HG03521 (cell line): ENCODE measurements around the gene PRSS38.

Experiments
- ATAC-seq: cut with Tn5 transposase; IDR thresholded peaks from one replicate; pipeline ENCODE4 v1.9.1; 2021; ENCODE audit warnings: mild to moderate bottlenecking, moderate library complexity; ENCODE audit not compliant: unreplicated experiment

PRSS38 gene

GRCh38 chr1:227792216-227793078 lies 23.0 kb upstream of the PRSS38 start:
- no peak for ATAC-seq

- ATAC-seq = no peak
Observed at GRCh38 chr1:227793079-227793947, 22.2 kb upstream of the PRSS38 start.

DNA sequence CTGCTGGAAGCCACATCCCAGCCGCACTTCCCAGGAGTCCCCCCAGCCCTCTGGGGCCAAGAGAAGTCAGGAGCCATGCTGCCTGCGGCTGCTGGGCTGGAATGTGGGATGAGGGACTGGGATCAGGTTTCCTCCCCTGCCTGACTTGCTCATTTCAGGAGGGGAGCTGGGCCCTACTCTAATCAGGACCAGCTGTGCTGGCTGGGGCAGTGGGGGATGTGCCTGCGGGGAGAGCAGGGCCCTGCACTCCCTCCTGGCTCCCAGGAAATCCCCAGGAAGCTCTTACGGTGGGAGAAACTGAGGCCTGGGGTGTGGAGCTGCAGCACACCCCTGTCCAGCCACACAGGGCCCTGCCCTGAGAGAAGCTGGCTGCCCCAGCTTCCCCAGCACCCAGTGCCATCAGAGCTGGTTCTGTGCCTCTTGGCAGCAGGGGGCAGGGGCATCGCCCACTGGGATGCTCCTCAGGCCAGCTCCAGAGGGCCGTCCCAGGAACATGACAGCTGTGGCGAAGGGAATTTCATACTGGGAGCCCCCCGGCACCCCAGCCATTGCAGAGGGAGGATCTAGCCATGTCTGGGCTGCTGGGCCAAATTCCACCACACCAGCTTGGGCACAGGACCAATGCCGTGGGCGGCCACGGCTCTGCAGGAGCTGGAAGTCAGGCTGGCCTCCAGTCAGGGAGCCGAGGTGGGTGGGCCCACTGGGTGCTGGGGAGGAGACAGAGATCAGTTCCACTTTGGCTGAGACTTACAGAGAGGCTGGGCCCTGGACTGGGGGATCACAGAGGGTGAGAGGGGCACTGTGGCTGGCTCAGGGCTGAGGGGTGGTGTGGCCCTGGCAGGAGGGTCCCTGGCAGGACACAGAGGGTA lies 21.3 kb upstream of the PRSS38 start:
- ATAC-seq = no peak

GRCh38 chr1:227794817-227795192 lies 20.7 kb upstream of the PRSS38 start:
- ATAC-seq = no peak

GRCh38 chr1:227795732-227796131 lies 19.7 kb upstream of the PRSS38 start:
- ATAC-seq = no peak

DNA sequence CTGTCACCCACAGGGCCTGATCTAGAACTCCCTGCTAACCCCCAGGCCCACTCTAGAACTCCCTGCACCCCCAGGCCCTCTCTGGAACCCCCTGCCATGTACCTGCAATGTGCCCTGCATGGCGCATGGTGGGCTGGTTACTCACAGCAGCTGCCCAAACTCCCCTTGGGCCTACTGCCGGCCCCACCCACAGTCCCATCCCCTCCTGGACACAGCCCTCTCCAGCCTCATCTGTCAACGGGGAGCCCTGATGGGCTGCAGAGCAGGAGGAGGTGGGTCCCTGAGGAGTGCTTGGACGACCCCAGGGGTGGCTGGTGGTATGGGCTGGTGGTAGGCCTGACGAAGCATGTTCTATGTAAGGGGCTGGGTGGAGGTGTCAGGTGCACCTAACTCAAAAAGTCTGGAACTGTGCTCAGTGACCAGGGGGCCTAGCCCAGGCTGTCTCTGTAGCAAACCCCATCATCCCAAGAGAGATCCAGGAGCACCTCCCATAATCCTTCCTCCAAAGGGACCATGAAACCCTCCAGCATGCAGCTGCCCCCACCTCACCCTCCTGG lies 19.0 kb upstream of the PRSS38 start:
- no peak for ATAC-seq

GRCh38 chr1:227797144-227797543 lies 18.3 kb upstream of the PRSS38 start:
- ATAC-seq = no peak

DNA sequence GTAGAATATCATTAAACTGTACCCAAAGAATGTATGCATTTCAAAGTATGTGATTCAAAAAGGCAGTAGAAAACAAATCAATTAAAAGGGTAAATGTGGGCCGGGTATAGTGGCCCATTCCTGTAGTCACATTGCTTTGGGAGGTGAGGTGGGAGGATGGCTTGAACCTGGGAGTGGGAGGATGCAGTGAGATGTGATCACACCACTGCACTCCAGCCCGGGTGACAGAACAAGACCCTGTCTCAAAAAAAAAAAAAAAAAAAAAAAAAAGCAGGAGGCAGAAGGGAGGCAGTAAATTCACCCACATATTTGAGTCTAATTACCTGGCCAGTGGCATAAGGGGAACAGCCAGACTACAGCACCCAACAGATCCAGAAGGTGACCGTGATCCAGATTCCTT lies 17.9 kb upstream of the PRSS38 start:
- ATAC-seq = no peak

GRCh38 chr1:227798078-227798802 lies 17.2 kb upstream of the PRSS38 start:
- no peak for ATAC-seq

- no peak for ATAC-seq
Observed at GRCh38 chr1:227799756-227800155, 15.7 kb upstream of the PRSS38 start.

DNA sequence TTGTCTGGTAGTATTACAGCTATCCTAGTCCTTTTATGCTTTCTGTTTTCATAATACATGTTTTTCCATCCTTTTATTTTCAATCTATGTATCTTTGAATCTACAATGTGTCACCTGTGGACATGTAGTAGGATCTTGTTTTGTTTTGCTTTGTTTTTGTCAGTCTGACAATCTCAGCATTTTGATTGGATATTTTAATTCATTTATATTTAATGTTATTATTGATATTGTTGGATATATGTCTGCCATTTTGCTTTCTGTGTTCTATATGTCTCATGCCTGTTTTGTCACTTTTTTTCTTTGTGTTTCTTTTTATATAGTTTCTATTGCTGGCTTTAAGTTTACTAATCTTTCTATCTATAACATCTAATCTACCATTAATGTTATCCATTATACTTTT lies 11.5 kb upstream of the PRSS38 start:
- ATAC-seq = no peak

DNA sequence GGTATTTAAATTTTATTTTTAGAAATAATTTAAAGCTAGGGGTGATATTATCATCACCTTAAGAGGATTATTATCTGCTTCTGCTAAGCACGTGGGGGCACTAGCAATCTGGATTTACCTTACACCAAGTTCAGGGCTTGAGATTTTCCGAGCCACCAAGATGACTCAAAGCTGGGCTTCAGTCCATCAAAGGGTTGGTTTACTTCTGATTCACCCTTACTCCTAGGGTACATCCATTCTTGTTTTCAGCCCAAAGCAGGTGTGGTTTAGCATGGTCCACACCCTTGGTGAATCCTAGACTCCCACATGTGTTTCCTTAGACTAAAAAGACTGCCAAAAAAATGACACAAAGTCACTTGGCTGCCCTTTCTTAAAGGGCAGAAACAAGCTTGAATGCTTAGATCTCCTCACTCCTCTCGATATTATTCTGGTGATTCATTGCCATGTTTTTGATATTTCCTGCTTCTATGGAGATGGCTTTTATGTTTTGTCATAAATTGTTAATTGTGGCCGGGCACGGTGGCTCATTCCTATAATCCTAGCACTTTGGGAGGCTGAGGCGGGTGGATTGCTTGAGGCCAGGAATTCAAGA lies 9.8 kb upstream of the PRSS38 start:
- no peak for ATAC-seq

DNA sequence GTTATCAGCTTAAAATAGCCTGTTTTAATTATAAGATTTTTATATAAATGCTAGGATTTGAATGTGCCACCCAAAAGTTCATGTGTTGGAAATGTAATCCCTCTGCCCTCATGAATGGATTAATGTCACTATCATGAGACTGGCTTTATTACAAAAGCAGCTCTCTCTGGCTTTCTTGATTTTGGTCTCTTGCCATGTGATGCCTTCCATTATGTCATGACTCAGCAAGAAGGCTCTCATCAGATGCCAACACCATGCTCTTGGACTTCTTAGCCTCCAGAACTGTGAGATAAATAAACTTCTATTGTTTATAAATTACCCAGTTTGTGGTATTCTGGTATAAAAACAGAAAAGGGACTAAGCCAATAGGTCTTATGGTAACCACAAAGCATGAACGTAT lies 6.9 kb upstream of the PRSS38 start:
- ATAC-seq = no peak

- ATAC-seq = no peak
Observed at GRCh38 chr1:227809026-227809425, 6.4 kb upstream of the PRSS38 start.

GRCh38 chr1:227813962-227814361 lies 1.5 kb upstream of the PRSS38 start:
- no peak for ATAC-seq

GRCh38 chr1:227816750-227817446 lies 1.4 kb downstream of the PRSS38 start:
- no peak for ATAC-seq

- ATAC-seq = no peak
Observed at GRCh38 chr1:227823537-227823936, 8.1 kb downstream of the PRSS38 start.

DNA sequence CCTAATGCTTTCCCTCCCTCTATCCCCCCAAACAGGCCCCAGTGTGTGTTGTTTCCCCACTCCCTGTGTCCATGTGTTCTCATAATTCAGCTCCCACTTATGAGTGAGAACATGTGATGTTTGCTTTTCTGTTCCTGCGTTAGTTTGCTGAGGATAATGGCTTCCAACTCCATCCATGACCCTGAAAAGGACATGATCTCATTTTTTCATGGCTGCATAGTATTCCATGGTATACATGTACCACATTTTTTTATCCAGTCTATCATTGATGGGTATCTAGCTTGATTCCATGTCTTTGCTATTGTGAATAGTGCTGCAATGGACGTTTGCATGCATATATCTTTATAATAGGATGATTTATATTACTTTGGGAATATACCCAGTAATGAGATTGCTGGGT lies 8.7 kb downstream of the PRSS38 start:
- ATAC-seq = no peak

DNA sequence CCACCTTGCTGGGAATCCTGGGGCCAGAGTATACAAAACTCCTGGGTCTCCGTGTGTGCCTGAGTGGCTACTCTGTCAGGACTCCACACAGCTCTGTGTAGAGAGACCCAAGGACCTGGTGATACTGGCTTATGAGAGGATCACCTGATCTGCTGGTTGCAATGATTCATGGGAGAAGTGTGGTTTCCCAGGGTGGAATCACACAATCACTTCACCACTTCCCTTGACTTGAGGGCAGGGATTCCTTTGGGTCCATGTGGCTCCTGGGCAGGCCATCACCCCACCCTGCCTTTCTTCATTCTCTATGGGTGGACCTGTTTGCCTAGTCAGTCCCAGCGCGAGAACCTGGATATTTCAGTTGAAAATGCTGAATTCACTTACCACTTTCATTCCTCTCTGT lies 13.3 kb downstream of the PRSS38 start:
- no peak for ATAC-seq
